NCI-H2227 treated with DMSO at 0.1 percent for 48 hours (cell line): ENCODE results near the gene PPP1R26.

Source experiments
- DNase-seq: peaks from one replicate; lab custom pipeline; 2025; lab: John Stamatoyannopoulos, UW

Gene PPP1R26

GRCh38 chr9:135488013-135488330 lies 8.4 kb downstream of the PPP1R26 start:
- DNase-seq: no peak

GRCh38 chr9:135488527-135488926 lies 8.9 kb downstream of the PPP1R26 start:
- no peak for DNase-seq

GRCh38 chr9:135489188-135489906 lies 9.8 kb downstream of the PPP1R26 start:
- DNase-seq: no peak

GRCh38 chr9:135490166-135490870 lies 10.7 kb downstream of the PPP1R26 start:
- DNase-seq: no peak

- DNase-seq: no peak
These were observed 11.4 kb downstream of the PPP1R26 start for GRCh38 chr9:135490980-135491464.

GRCh38 chr9:135491764-135492163 lies 12.2 kb downstream of the PPP1R26 start:
- DNase-seq: no peak

- DNase-seq: no peak
These were observed 13.5 kb downstream of the PPP1R26 start for GRCh38 chr9:135492886-135493669.

- DNase-seq: no peak
These were observed 15.4 kb downstream of the PPP1R26 start for GRCh38 chr9:135494791-135495559.

GRCh38 chr9:135498381-135499126 lies 19.0 kb downstream of the PPP1R26 start:
- no peak for DNase-seq

- DNase-seq: peak; percentile 63
These were observed 19.9 kb downstream of the PPP1R26 start for GRCh38 chr9:135499326-135500070.

- DNase-seq: no peak
These were observed 20.5 kb downstream of the PPP1R26 start for GRCh38 chr9:135500071-135500524.

- DNase-seq: peak; percentile 43
These were observed 21.1 kb downstream of the PPP1R26 start, which contains the start of gene MRPS2 for GRCh38 chr9:135500525-135501260. TSS of gene MRPS2 (plus strand) at chr9:135500682. CDS start at chr9:135500711, 29 bp downstream.

GRCh38 chr9:135501261-135502167 lies 21.9 kb downstream of the PPP1R26 start:
- no peak for DNase-seq

- DNase-seq: no peak
These were observed 22.7 kb downstream of the PPP1R26 start for GRCh38 chr9:135502168-135502872.

GRCh38 chr9:135502873-135503321 lies 23.3 kb downstream of the PPP1R26 start:
- DNase-seq: no peak

- no peak for DNase-seq
These were observed 24.0 kb downstream of the PPP1R26 start for GRCh38 chr9:135503371-135504261.
